Ovary (tissue), 9 donors: ENCODE measurements around the gene P2RX2. TPM values are rescaled to one million over a fixed set of nuclear protein-coding genes. Genes with fewer than 3 reads are reported as not detected.

Source experiments
- DNase-seq, 5 donors: peaks; one replicate each; pipeline ENCODE4 v3.0.0-alpha.2; 2019 to 2020
- H3K27ac ChIP-seq, 2 donors: fragments of 200-600 bp; one replicate each; pipeline versions ENCODE4 v1.5.1 to v1.8.0; 2019 to 2022
- H3K27me3 ChIP-seq: fragments of 200-600 bp; one replicate; pipeline ENCODE4 v1.8.0; 2022
- H3K36me3 ChIP-seq: fragments of 200-600 bp; sonication (generic); one replicate; pipeline ENCODE4 v1.5.1; 2019
- H3K4me1 ChIP-seq: one replicate; pipeline ENCODE4 v1.8.1; 2013; ENCODE audit warnings: mild to moderate bottlenecking, moderate library complexity; ENCODE audit not compliant: insufficient read depth
- H3K4me3 ChIP-seq: fragments of 200-600 bp; sonication (generic); one replicate; pipeline ENCODE4 v1.5.1; 2017
- H3K9me3 ChIP-seq, 2 donors: fragments of 200-600 bp in 1 of 2; sonication (generic) in 1 of 2; one replicate each; pipeline versions ENCODE4 v1.5.1 to v1.8.1; 2013 to 2019; ENCODE audit warnings: mild to moderate bottlenecking in 1 of 2, moderate library complexity in 1 of 2
- EP300 ChIP-seq: sonication (generic); formaldehyde crosslinking; IDR thresholded peaks from one replicate; pipeline ENCODE4 v1.6.1; 2017; ENCODE audit warnings: antibody characterized with exemption
- POLR2A ChIP-seq: fragments of 450-650 bp; IDR thresholded peaks from one replicate; pipeline ENCODE4 v1.6.1; 2017; ENCODE audit warnings: antibody characterized with exemption, mild to moderate bottlenecking, moderate library complexity
- whole genome bisulfite sequencing, 3 donors: extraction: QIAGEN DNeasy Blood & Tissue Kit in 1 of 3; methylation state at CpG; one replicate each; pipeline versions ENCODE4 v1.1.5 to v1.1.7; 2013 to 2017; 5-methylcytosine and 5-hydroxymethylcytosine counted together
- intact Hi-C, 4 donors: fragments of 100-400 bp; cut with DNase I; formaldehyde crosslinking; loops; one replicate each; pipeline versions ENCODE4 v1.11.0 to v1.15.1; 2022 to 2023
- polyA plus RNA-seq, 2 donors: library from polyadenylated mRNA; stranded (reverse); fragments of 200-250 nt in 1 of 2; fragments of 350-450 nt in 1 of 2; fragmentation: Illumina TruSeq in 1 of 2; extraction: RNeasy Lipid Tissue Mini Kit (QIAGEN cat#74804) in 1 of 2; gene quantifications; one replicate each; pipeline ENCODE4 v1.2.3, GENCODE V29; 2013 to 2014
- total RNA-seq, 7 donors: library from RNA; depleted of rRNA in 2 of 7; stranded (reverse); fragments of >200 nt in 2 of 7; fragmentation: NEBNext Ultra II Directional in 3 of 7; extraction: Animal tissue kit (Norgen Biotek cat#: 25700) in 3 of 7; gene quantifications; one replicate each; pipeline versions ENCODE4 v1.1.0 to v1.2.4, GENCODE V29; 2016 to 2023
- TF ChIP-seq, protein P1 (sequence below), 3 donors: fragments of 450-650 bp in 2 of 3; fragments of 200-600 bp in 1 of 3; IDR thresholded peaks; one replicate each; pipeline versions ENCODE4 v1.5.1 to v1.8.0; 2016 to 2022; ENCODE audit warnings: antibody characterized with exemption in 3 of 3, mild to moderate bottlenecking in 1 of 3
- donor health status: DM: no; HTN: no; CAD: no; lungs with moderate emphysema.
- donor health status: DM: no; HTN: no; CAD: no.
- donor health status: Bipolar disorder and iron deficiency.
- donor health status: DM: yes; HTN: yes; CAD: no.
- donor health status: DM: no; HTN: no; CAD: no.
- donor health status: DM: yes; HTN: yes; CAD: no.

Gene P2RX2
- total and polyA plus RNA-seq, 9 donors, result 0.11 to 1.1 (median 0.45) TPM; not detected in 6

DNA sequence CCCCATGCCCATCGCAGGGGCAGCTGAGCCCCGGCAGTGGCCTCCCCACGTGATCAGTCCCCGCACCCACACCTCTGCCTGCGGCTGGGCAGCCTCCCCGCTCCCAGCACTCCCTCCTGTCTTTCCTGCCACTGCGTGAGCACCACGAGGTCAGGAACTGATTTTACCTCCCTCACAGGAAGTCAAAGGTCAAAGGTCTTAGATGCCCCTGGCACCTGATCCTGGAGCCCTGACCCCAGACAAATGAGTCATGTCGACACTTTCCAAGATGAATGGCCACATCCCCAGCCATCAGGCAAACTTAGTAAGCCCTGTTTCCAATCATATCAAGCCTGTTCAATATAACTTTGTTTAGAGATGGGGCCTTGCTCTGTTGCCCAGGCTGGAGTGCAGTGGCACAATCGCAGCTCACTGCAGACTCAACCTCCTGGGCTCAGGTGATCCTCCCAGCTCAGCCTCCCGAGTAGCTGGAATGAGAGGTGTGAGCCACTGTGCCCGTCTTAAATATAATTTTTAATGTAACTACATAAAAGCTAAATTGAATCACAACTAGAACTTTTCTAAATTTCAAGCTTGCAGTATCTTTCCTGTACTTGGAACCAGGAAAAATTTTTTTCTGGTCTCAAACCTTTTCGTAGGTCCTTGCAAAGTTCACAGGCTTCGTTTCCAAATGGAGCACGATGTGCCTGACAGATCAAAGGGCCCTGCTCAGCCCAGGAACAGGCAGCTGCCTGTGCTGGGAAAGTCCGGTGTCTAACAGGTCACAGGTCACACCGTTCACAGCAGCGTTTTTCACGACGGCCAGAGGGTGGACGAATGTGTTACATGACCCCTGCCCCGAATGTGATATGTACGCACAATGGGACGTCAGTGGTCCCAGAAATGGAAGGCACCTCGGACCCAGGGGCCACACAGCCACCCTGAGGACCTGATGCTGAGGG lies 10.1 kb upstream of the P2RX2 start:
- no peak overlapping the region for H3K4me3 ChIP-seq
- H3K27me3 ChIP-seq, result no peaks in the 10 kb centered on the region
- DNase-seq, result no peak
- no peak overlapping the region for H3K27ac ChIP-seq
- intact Hi-C loops, result no loop called here
- no peaks in the 10 kb centered on the region for H3K4me1 ChIP-seq
- no peak for TF ChIP-seq POLR2A
- TF ChIP-seq, protein P1, sequence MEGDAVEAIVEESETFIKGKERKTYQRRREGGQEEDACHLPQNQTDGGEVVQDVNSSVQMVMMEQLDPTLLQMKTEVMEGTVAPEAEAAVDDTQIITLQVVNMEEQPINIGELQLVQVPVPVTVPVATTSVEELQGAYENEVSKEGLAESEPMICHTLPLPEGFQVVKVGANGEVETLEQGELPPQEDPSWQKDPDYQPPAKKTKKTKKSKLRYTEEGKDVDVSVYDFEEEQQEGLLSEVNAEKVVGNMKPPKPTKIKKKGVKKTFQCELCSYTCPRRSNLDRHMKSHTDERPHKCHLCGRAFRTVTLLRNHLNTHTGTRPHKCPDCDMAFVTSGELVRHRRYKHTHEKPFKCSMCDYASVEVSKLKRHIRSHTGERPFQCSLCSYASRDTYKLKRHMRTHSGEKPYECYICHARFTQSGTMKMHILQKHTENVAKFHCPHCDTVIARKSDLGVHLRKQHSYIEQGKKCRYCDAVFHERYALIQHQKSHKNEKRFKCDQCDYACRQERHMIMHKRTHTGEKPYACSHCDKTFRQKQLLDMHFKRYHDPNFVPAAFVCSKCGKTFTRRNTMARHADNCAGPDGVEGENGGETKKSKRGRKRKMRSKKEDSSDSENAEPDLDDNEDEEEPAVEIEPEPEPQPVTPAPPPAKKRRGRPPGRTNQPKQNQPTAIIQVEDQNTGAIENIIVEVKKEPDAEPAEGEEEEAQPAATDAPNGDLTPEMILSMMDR (IDR thresholded peaks at IDR 0.05), result no peak
- no peak for TF ChIP-seq EP300
- whole genome bisulfite sequencing, 3 donors, result 59 to 70% (median 62%) methylated on average over 25 of the region's 25 CpGs
- H3K9me3 ChIP-seq, result no peaks in the 10 kb centered on the region
- no peaks in the 10 kb centered on the region for H3K36me3 ChIP-seq

DNA sequence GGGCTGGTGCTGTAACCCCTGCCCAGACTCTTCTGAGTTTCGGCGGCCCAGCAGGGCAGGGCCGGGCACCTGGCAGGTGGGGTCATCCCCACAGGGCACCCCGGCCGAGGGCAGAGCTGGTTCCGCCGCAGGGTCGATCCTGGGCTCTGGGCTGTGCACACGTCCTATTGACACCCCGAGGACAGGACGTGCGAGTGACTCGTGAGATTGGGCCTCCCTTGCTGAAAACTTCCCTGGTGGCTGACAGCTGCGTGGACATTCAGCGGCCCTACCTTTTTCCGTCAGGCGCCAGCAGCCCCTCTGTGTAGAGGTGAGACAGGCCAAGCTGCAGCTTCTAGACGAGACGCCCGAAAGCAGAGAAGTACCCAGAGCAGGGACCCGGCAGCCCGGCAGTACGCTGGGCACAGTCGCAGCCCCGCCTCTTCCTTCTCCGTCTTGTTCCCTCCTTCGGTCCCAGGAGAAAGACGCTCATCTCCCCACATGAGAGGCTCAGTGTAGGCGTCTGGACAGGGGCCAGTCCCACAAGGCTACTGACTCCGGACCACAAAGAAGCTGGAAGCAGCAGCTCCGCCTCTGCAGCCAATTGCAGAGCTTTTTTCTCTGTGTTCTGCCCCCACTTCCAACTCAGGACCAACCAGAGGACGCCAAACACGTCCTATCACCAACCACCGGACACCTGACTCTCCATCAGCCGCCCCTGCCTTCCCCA lies 8.4 kb upstream of the P2RX2 start, which contains the start of gene LRCOL1:
Gene LRCOL1 (minus strand): TSS at position 532 of the 709 bp plus-strand sequence. CDS start 4,331 bp downstream, outside the sequence.
- intact Hi-C loops, result loop anchor here in 1 of 4 donors (10.0 kb wide), 1 partner anchor 185 kb away; no protein-coding TSS in a partner anchor
- Histone ChIP-seq H3K9me3 (no peaks in the 10 kb centered on the region), H3K4me1 (no peaks in the 10 kb centered on the region), H3K27me3 (no peaks in the 10 kb centered on the region), H3K27ac (no peak within 1 kb of the TSS), H3K4me3 (no peak within 1 kb of the TSS), H3K36me3 (no peaks in the 10 kb centered on the region)
- 22 to 27% (median 25%) methylated on average over 34 to 35 of the region's 35 CpGs for WGBS, 3 donors
- peak in 1 of 5 donors; percentile 59 for DNase-seq
- TF ChIP-seq EP300 (no peak), POLR2A (no peak)
- TF ChIP-seq, protein P1 (IDR thresholded peaks at IDR 0.05), result no peak

DNA sequence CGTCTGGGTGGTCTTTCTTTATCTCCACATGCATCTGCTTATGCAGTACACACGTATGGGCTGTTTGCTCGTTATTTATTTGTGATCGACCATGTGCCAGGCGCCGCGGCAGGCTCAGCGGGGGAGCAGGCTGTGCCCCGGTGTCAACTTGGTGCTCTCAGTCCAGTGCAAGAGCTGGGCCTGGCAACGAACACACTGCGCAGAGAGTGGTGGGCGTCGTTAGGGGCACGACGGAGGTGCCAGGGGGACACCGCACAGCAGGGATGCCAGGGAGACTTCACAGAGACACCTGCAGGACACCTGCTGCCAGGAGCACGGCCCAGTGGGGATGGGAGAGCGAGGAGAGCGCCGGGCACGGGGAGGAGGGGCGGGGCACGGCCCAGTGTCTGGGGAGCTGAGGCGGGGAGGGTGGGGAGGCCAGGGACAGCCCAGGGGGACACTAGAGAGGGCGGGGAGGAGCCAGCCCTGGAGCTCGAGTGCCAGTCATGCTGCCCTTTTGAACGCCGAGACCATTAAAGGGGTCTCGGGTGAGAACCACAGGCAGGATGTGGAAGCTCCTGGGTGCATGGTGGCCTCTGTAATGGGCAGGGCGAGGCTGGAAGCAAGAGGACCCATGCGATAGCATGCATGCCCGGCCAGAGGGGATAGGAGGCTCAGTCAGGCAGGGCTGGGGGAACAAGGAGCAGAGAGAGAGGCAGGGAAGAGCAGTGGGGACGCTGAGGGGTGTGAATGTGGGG lies 7.5 kb upstream of the P2RX2 start:
- DNase-seq, result no peak
- Histone ChIP-seq H3K36me3 (no peaks in the 10 kb centered on the region), H3K27ac (no peak overlapping the region), H3K27me3 (no peaks in the 10 kb centered on the region), H3K4me1 (no peaks in the 10 kb centered on the region), H3K4me3 (no peak overlapping the region), H3K9me3 (no peaks in the 10 kb centered on the region)
- intact Hi-C loops, result loop anchor here in 1 of 4 donors (10.0 kb wide), 1 partner anchor 186 kb away; no protein-coding TSS in a partner anchor
- WGBS, 3 donors, result 62 to 75% (median 66%) methylated on average over 33 of the region's 33 CpGs
- TF ChIP-seq, protein P1 (IDR thresholded peaks at IDR 0.05), result no peak
- no peak for TF ChIP-seq POLR2A
- TF ChIP-seq EP300, result no peak

DNA sequence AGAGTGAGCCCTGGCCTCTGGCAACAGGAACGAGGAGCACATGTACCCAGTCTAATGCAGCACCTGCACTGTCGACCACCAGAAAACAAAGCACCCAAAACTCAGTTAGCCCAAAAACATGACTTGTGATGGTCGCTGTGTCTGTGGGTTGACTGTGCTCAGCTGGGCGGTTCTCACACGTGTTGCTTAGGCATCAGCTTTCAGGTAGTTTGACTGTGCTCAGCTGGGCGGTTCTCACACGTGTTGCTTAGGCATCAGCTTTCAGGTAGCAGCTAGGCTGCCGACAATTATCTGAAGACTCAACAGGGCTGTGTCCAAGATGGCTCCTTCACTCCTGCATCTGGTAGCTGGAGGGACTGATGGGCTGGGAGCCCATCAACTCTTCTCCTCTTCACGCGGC lies 7.0 kb upstream of the P2RX2 start:
- Histone ChIP-seq H3K4me1 (no peaks in the 10 kb centered on the region), H3K9me3 (peaks cover 0 to 4% of the 10 kb centered on the region in 2 donors), H3K27ac (no peak overlapping the region), H3K27me3 (no peaks in the 10 kb centered on the region), H3K4me3 (no peak overlapping the region), H3K36me3 (no peaks in the 10 kb centered on the region)
- 91 to 94% (median 94%) methylated on average over 10 of the region's 10 CpGs for WGBS, 3 donors
- no peak for DNase-seq
- TF ChIP-seq, protein P1 (IDR thresholded peaks at IDR 0.05), result no peak
- TF ChIP-seq EP300 (no peak), POLR2A (no peak)
- intact Hi-C loops, result loop anchor here in 1 of 4 donors (10.0 kb wide), 1 partner anchor 187 kb away; no protein-coding TSS in a partner anchor
